HepG2 (cell line): Measurements from ENCODE around the gene SRSF12. TPM values are rescaled to one million over a fixed set of nuclear protein-coding genes. Genes with fewer than 3 reads are reported as not detected.
A peak's percentile ranks its signal among the peaks of the same experiment; 100 is the strongest.

ENCODE experiments used
- ATF4 ChIP-seq, 2 experiments: fragments of 450-650 bp in 1 of 2; sonication (generic) in 1 of 2; formaldehyde crosslinking; IDR thresholded peaks; 2 replicates each; pipeline versions ENCODE4 v1.5.0 to v1.8.0; 2020 to 2022; ENCODE audit warnings: mild to moderate bottlenecking in 1 of 2, missing genetic modification reagents in 1 of 2
- ATF6 ChIP-seq: sonication (generic); formaldehyde crosslinking; conservative IDR thresholded peaks from 2 replicates; pipeline ENCODE4 v1.4.0; 2020; ENCODE audit warnings: missing genetic modification reagents
- CEBPZ ChIP-seq: IDR thresholded peaks from 2 replicates; pipeline ENCODE4 v1.6.1; 2012; ENCODE audit warnings: low read length, improper control_type of control experiment
- CREM ChIP-seq, 2 experiments: sonication (generic) in 1 of 2; formaldehyde crosslinking in 1 of 2; IDR thresholded peaks; 2 replicates each; pipeline versions ENCODE4 v1.4.0 to v1.6.1; 2016 to 2020; ENCODE audit warnings: antibody characterized with exemption in 1 of 2, mild to moderate bottlenecking in 1 of 2, missing genetic modification reagents in 1 of 2
- EEA1 ChIP-seq: sonication (generic); formaldehyde crosslinking; IDR thresholded peaks from 2 replicates; pipeline ENCODE4 v1.5.1; 2020; ENCODE audit warnings: mild to moderate bottlenecking, missing genetic modification reagents, borderline replicate concordance
- IKZF4 ChIP-seq: sonication (generic); formaldehyde crosslinking; IDR thresholded peaks from 2 replicates; pipeline ENCODE4 v1.5.1; 2020; ENCODE audit warnings: borderline replicate concordance, mild to moderate bottlenecking, low read depth, missing genetic modification reagents; ENCODE audit errors: not compliant biosample characterization
- NR2F2 ChIP-seq: IDR thresholded peaks from 2 replicates; pipeline ENCODE4 v1.6.1; 2012; ENCODE audit warnings: low read depth, inconsistent platforms, borderline replicate concordance
- NR3C1 ChIP-seq: sonication (generic); formaldehyde crosslinking; IDR thresholded peaks from 2 replicates; pipeline ENCODE4 v1.4.0; 2020; ENCODE audit warnings: missing genetic modification reagents
- PHB2 ChIP-seq: fragments of 450-650 bp; IDR thresholded peaks from 2 replicates; pipeline ENCODE4 v1.6.1; 2018; ENCODE audit not compliant: partially characterized antibody
- SALL1 ChIP-seq: sonication (generic); formaldehyde crosslinking; IDR thresholded peaks from 2 replicates; pipeline ENCODE4 v1.8.0; 2022; ENCODE audit warnings: mild to moderate bottlenecking, missing genetic modification reagents
- SMARCE1 ChIP-seq: fragments of 450-650 bp; IDR thresholded peaks from 2 replicates; pipeline ENCODE4 v1.6.1; 2017; ENCODE audit warnings: borderline replicate concordance
- SNAI1 ChIP-seq: sonication (generic); formaldehyde crosslinking; IDR thresholded peaks from 2 replicates; pipeline ENCODE4 v1.5.0; 2020; ENCODE audit warnings: mild to moderate bottlenecking, missing genetic modification reagents, borderline replicate concordance
- STAG1 ChIP-seq: sonication (generic); formaldehyde crosslinking; IDR thresholded peaks from 2 replicates; pipeline ENCODE4 v1.4.0; 2020; ENCODE audit warnings: missing genetic modification reagents
- YEATS4 ChIP-seq: sonication (generic); formaldehyde crosslinking; IDR thresholded peaks from 2 replicates; pipeline ENCODE4 v1.4.0; 2020; ENCODE audit warnings: missing genetic modification reagents, borderline replicate concordance
- ZBTB38 ChIP-seq: sonication (generic); formaldehyde crosslinking; IDR thresholded peaks from 2 replicates; pipeline ENCODE4 v1.5.1; 2020; ENCODE audit warnings: mild to moderate bottlenecking, missing genetic modification reagents
- ZMYM2 ChIP-seq: sonication (generic); formaldehyde crosslinking; IDR thresholded peaks from 2 replicates; pipeline ENCODE4 v1.8.0; 2022; ENCODE audit warnings: mild to moderate bottlenecking, missing genetic modification reagents
- ZNF234 ChIP-seq: sonication (generic); formaldehyde crosslinking; conservative IDR thresholded peaks from 2 replicates; pipeline ENCODE4 v1.5.1; 2020; ENCODE audit warnings: mild to moderate bottlenecking, missing genetic modification reagents
- ZNF563 ChIP-seq: sonication (generic); formaldehyde crosslinking; IDR thresholded peaks from 2 replicates; pipeline ENCODE4 v1.8.0; 2022; ENCODE audit warnings: mild to moderate bottlenecking, moderate library complexity, missing genetic modification reagents
- ZNF678 ChIP-seq: sonication (generic); formaldehyde crosslinking; IDR thresholded peaks from 2 replicates; pipeline ENCODE4 v1.4.0; 2020; ENCODE audit warnings: mild to moderate bottlenecking, missing genetic modification reagents
- ZNF772 ChIP-seq: sonication (generic); formaldehyde crosslinking; IDR thresholded peaks from 2 replicates; pipeline ENCODE4 v1.5.0; 2020; ENCODE audit warnings: mild to moderate bottlenecking, missing genetic modification reagents
- ZSCAN21 ChIP-seq: sonication (generic); formaldehyde crosslinking; IDR thresholded peaks from 2 replicates; pipeline ENCODE4 v1.8.0; 2022; ENCODE audit warnings: mild to moderate bottlenecking, missing genetic modification reagents, moderate library complexity, borderline replicate concordance
- polyA plus RNA-seq, 8 experiments: library from polyadenylated mRNA; depleted of rRNA in 3 of 8; stranded (reverse) in 7 of 8; unstranded in 1 of 8; fragments of >200 nt; fragmentation: Illumina TruSeq in 4 of 8; extraction: Trizol in 4 of 8; gene quantifications; 2 replicates each; pipeline versions ENCODE4 v1.2.1 to v1.2.3, GENCODE V29; 2011 to 2016; ENCODE audit warnings: low read depth in 4 of 8, missing spikeins in 1 of 8, mixed read lengths in 1 of 8; ENCODE audit not compliant: insufficient read depth in 1 of 8
- total RNA-seq, 5 experiments: library from RNA; depleted of rRNA; stranded (reverse); fragments of >200 nt; fragmentation: Illumina TruSeq; extraction: Trizol; gene quantifications; 2 replicates each; pipeline ENCODE4 v1.2.3, GENCODE V29; 2016; ENCODE audit warnings: low read depth in 1 of 5
- TF ChIP-seq, protein P1 (sequence below): sonication (generic); formaldehyde crosslinking; IDR thresholded peaks from 2 replicates; pipeline ENCODE4 v1.4.0; 2020; ENCODE audit warnings: low read depth, mild to moderate bottlenecking, missing genetic modification reagents

The SRSF12 gene
- total and polyA plus RNA-seq, 2 of the 13 experiments (the other 11 are each of a cell fraction or from before 2014, with no cell fraction given) = 1.7 to 1.9 TPM

- 0 out of 2 replicates have a peak, but pooled peaks have one; percentile 91 for TF ChIP-seq ATF6 (CRISPR knock-in tag)
- TF ChIP-seq SALL1 (CRISPR knock-in tag) = peak; percentile 69
- no peak for TF ChIP-seq NR3C1
- no peak for TF ChIP-seq YEATS4 (CRISPR knock-in tag)
- TF ChIP-seq NR2F2 = no peak
- no peak for TF ChIP-seq ZNF234
- peak; percentile 71 for TF ChIP-seq ZBTB38 (CRISPR knock-in tag)
- peak; percentile 57; the same call in 1 of the 2 replicates for TF ChIP-seq EEA1 (CRISPR knock-in tag)
- 0 out of 2 replicates have a peak, but pooled peaks have one; percentile 16 for TF ChIP-seq CREM (IDR thresholded peaks at IDR 0.05)
- no peak for TF ChIP-seq CREM (CRISPR knock-in tag; IDR thresholded peaks at IDR 0.05)
- TF ChIP-seq IKZF4 (CRISPR knock-in tag) = peak; percentile 90
- TF ChIP-seq SMARCE1 = no peak
- TF ChIP-seq ZMYM2 (CRISPR knock-in tag) = no peak
- TF ChIP-seq, protein P1, sequence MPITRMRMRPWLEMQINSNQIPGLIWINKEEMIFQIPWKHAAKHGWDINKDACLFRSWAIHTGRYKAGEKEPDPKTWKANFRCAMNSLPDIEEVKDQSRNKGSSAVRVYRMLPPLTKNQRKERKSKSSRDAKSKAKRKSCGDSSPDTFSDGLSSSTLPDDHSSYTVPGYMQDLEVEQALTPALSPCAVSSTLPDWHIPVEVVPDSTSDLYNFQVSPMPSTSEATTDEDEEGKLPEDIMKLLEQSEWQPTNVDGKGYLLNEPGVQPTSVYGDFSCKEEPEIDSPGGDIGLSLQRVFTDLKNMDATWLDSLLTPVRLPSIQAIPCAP = no peak
- TF ChIP-seq ZSCAN21 = peak; percentile 62; the same call in 1 of the 2 replicates
- TF ChIP-seq SNAI1 = 0 out of 2 replicates have a peak, but pooled peaks have one; percentile 40
- no peak for TF ChIP-seq ZNF678 (CRISPR knock-in tag)
- TF ChIP-seq ZNF563 (CRISPR knock-in tag) = 0 out of 2 replicates have a peak, but pooled peaks have one; percentile 22
- 0 out of 2 replicates have a peak, but pooled peaks have one; percentile 8 for TF ChIP-seq STAG1 (CRISPR knock-in tag)
- TF ChIP-seq ATF4 (CRISPR knock-in tag; IDR thresholded peaks at IDR 0.05) = 0 out of 4 replicates have a peak, but pooled peaks of 1 of the 2 experiments have one; percentile 23
- no peak for TF ChIP-seq CEBPZ
- 0 out of 2 replicates have a peak, but pooled peaks have one; percentile 25 for TF ChIP-seq ZNF772 (CRISPR knock-in tag)
- TF ChIP-seq PHB2 = no peak
Measured at GRCh38 chr6:89080281-89081128, 37.4 kb downstream of the SRSF12 start, which contains the start of gene PNRC1 (continued).
